Epithelial cell of esophagus (primary cell): ENCODE results near the gene SLC18A2.
"Not testable (repeated sequence)": the region's sequence is repeated elsewhere in the genome, so short reads cannot be mapped to it uniquely, and the experiment has no call there.

Experiments used
- DNase-seq: peaks from one replicate; pipeline ENCODE4 v3.0.0; 2010; ENCODE audit warnings: low read depth
- H3K4me3 ChIP-seq: 2 replicates; pipeline ENCODE4 v1.5.1; 2011; ENCODE audit warnings: mild to moderate bottlenecking, low read length, control low read depth
- CTCF ChIP-seq: IDR thresholded peaks from 2 replicates; pipeline ENCODE4 v1.5.1; 2011; ENCODE audit warnings: low read depth, mild to moderate bottlenecking, low read length, control low read depth, inconsistent platforms; ENCODE audit not compliant: insufficient read depth; ENCODE audit errors: missing control alignments

Gene SLC18A2

GRCh38 chr10:117284716-117285494, 44.0 kb downstream of the SLC18A2 start:
- no peak for DNase-seq
- H3K4me3 ChIP-seq = no peak overlapping the region
- no peak for TF ChIP-seq CTCF

GRCh38 chr10:117290872-117291271, 50.0 kb downstream of the SLC18A2 start:
- H3K4me3 ChIP-seq = not testable (repeated sequence)

GRCh38 chr10:117294039-117294645, 53.2 kb downstream of the SLC18A2 start:
- no peak for DNase-seq
- no peak overlapping the region for H3K4me3 ChIP-seq
- TF ChIP-seq CTCF = no peak

More at GRCh38 chr10:117290872-117291271, 50.0 kb downstream of the SLC18A2 start:
- not testable (repeated sequence) for DNase-seq

GRCh38 chr10:117294735-117295134, 53.8 kb downstream of the SLC18A2 start:
- DNase-seq = no peak
- no peak for TF ChIP-seq CTCF
- H3K4me3 ChIP-seq = no peak overlapping the region

- no peak for DNase-seq
- H3K4me3 ChIP-seq = no peak overlapping the region
- TF ChIP-seq CTCF = no peak
Measured at GRCh38 chr10:117298219-117298618, 57.3 kb downstream of the SLC18A2 start.

GRCh38 chr10:117299435-117299834, 58.5 kb downstream of the SLC18A2 start:
- TF ChIP-seq CTCF = no peak

GRCh38 chr10:117300671-117301070, 59.8 kb downstream of the SLC18A2 start:
- no peak for TF ChIP-seq CTCF
- no peak for DNase-seq
- H3K4me3 ChIP-seq = no peak overlapping the region

More at GRCh38 chr10:117299435-117299834, 58.5 kb downstream of the SLC18A2 start:
- no peak for DNase-seq
- H3K4me3 ChIP-seq = no peak overlapping the region

- DNase-seq, H3K4me3 ChIP-seq: not testable (repeated sequence)
Measured at GRCh38 chr10:117303451-117303850, 62.5 kb downstream of the SLC18A2 start.
